OCI-LY3 (cell line): ENCODE results near the gene ADRA2B.

Experiments
- H2AFZ ChIP-seq: fragments of 200-600, 300-600 bp; shearing (Covaris generic); 2 replicates; pipeline ENCODE4 v1.6.0; 2014; ENCODE audit warnings: antibody characterized with exemption, low read depth, low read length
- H3K27ac ChIP-seq: fragments of 200-600, 300-600 bp; sonication (generic); 2 replicates; pipeline ENCODE4 v1.5.1; 2014; ENCODE audit warnings: mild to moderate bottlenecking, low read length, moderate library complexity, mixed read lengths
- H3K27me3 ChIP-seq: fragments of 200-600, 300-600 bp; sonication (generic); 2 replicates; pipeline ENCODE4 v1.6.1; 2014; ENCODE audit warnings: low read depth, low read length, mixed read lengths
- H3K36me3 ChIP-seq: fragments of 200-600, 300-600 bp; sonication (generic); replicated peaks from 2 replicates; pipeline ENCODE3; 2014; ENCODE audit warnings: low read depth, low read length, mixed read lengths
- H3K4me1 ChIP-seq: fragments of 300-600, 200-600 bp; sonication (generic); 2 replicates; pipeline ENCODE4 v1.6.1; 2014; ENCODE audit warnings: low read length, mixed read lengths
- H3K4me2 ChIP-seq: fragments of 200-600, 300-600 bp; sonication (generic); 2 replicates; pipeline ENCODE4 v1.6.1; 2014; ENCODE audit warnings: low read length, mixed read lengths
- H3K4me3 ChIP-seq: fragments of 300-600, 200-600 bp; sonication (generic); 2 replicates; pipeline ENCODE4 v1.5.1; 2014; ENCODE audit warnings: antibody characterized with exemption, mild to moderate bottlenecking, low read length, moderate library complexity
- H3K79me2 ChIP-seq: fragments of 300-600, 200-600 bp; shearing (Covaris generic); 2 replicates; pipeline ENCODE4 v1.6.1; 2014; ENCODE audit warnings: mild to moderate bottlenecking, low read length, mixed read lengths
- H3K9ac ChIP-seq: fragments of 300-600, 200-600 bp; shearing (Covaris generic); 2 replicates; pipeline ENCODE4 v1.6.0; 2014; ENCODE audit warnings: mild to moderate bottlenecking, low read length, moderate library complexity
- H3K9me3 ChIP-seq: fragments of 200-600, 300-600 bp; shearing (Covaris generic); 2 replicates; pipeline ENCODE4 v1.6.1; 2014; ENCODE audit warnings: low read length, mixed read lengths; ENCODE audit not compliant: insufficient read depth
- H4K20me1 ChIP-seq: fragments of 200-600, 300-600 bp; sonication (generic); 2 replicates; pipeline ENCODE4 v1.6.1; 2016; ENCODE audit warnings: low read length, mixed read lengths; ENCODE audit not compliant: insufficient read depth
- CTCF ChIP-seq: fragments of 200-600, 300-600 bp; sonication (generic); IDR thresholded peaks from 2 replicates; pipeline ENCODE4 v1.5.1; 2014; ENCODE audit warnings: antibody characterized with exemption, low read length, low read depth
- EZH2phosphoT487 ChIP-seq: fragments of 200-600 bp; shearing (Covaris generic); IDR thresholded peaks from 2 replicates; pipeline ENCODE4 v1.6.1; 2018; ENCODE audit warnings: antibody characterized with exemption, mixed run types, low read depth

The ADRA2B gene

GRCh38 chr2:96091141-96091710 is 25.1 kb downstream of the ADRA2B start:
- no peaks in the 10 kb centered on the region for H3K9me3 ChIP-seq
- H4K20me1 ChIP-seq = no peaks in the 10 kb centered on the region
- no peak overlapping the region for H3K27ac ChIP-seq
- H3K4me1 ChIP-seq = no peaks in the 10 kb centered on the region
- no peaks in the 10 kb centered on the region for H3K36me3 ChIP-seq
- no peak overlapping the region for H2AFZ ChIP-seq
- no peak overlapping the region for H3K4me2 ChIP-seq
- no peaks in the 10 kb centered on the region for H3K79me2 ChIP-seq
- H3K9ac ChIP-seq = no peak overlapping the region
- TF ChIP-seq CTCF (no peak), EZH2phosphoT487 (no peak)
- H3K27me3 ChIP-seq = peaks cover 17% of the 10 kb centered on the region
- H3K4me3 ChIP-seq = no peak overlapping the region

DNA sequence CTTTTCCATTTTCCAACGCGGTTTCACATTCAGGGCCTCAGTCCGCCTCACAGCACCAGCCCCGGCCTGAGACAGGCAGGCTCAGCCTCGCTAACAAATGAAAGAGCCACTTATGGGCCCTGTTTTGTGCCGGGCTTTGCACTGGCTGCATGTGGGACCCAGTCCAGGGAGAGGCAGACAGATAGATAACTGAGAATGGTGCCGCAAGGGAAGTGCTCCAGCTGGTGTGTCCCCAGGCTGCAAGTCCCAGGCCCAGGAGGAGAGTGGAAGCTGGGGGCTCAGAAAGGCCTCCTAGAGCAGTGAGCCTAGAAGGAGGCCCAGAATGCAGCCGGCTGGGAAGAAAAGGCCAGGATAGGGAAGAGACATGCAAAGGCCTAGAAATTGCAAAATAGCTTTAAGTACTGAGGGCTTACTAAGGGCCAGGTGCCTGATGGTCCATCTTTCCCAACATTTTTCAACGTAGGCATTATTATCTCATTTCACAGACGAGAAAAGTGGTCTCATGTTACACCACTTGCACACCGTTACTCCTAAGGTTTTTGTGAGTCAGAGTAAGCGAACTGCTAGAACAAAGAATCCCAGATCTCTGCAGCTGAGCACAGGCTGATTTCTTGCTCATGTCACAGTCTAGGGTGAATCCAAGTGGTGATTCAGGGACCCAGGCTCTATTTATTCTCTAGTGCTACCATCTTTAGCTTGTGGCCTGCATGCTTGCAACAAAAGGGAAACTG is 26.0 kb downstream of the ADRA2B start:
- H3K27ac ChIP-seq = no peak overlapping the region
- no peaks in the 10 kb centered on the region for H3K79me2 ChIP-seq
- no peak overlapping the region for H2AFZ ChIP-seq
- no peak overlapping the region for H3K9ac ChIP-seq
- no peaks in the 10 kb centered on the region for H3K4me1 ChIP-seq
- no peaks in the 10 kb centered on the region for H4K20me1 ChIP-seq
- no peak overlapping the region for H3K4me3 ChIP-seq
- H3K9me3 ChIP-seq = no peaks in the 10 kb centered on the region
- H3K36me3 ChIP-seq = no peaks in the 10 kb centered on the region
- H3K4me2 ChIP-seq = no peak overlapping the region
- no peak for TF ChIP-seq EZH2phosphoT487
- peaks cover 17% of the 10 kb centered on the region for H3K27me3 ChIP-seq

- no peaks in the 10 kb centered on the region for H3K36me3 ChIP-seq
- no peaks in the 10 kb centered on the region for H3K9me3 ChIP-seq
- H4K20me1 ChIP-seq = no peaks in the 10 kb centered on the region
- no peak overlapping the region for H3K4me3 ChIP-seq
- H3K79me2 ChIP-seq = no peaks in the 10 kb centered on the region
- H3K9ac ChIP-seq = no peak overlapping the region
- no peak overlapping the region for H2AFZ ChIP-seq
- no peaks in the 10 kb centered on the region for H3K4me1 ChIP-seq
- H3K27me3 ChIP-seq = peaks cover 16% of the 10 kb centered on the region
- TF ChIP-seq CTCF (no peak), EZH2phosphoT487 (no peak)
- no peak overlapping the region for H3K4me2 ChIP-seq
- no peak overlapping the region for H3K27ac ChIP-seq
Observed at GRCh38 chr2:96089356-96090195, 26.8 kb downstream of the ADRA2B start.

GRCh38 chr2:96088340-96089335 is 27.7 kb downstream of the ADRA2B start:
- Histone ChIP-seq H3K79me2 (no peaks in the 10 kb centered on the region), H3K9me3 (no peaks in the 10 kb centered on the region), H2AFZ (no peak overlapping the region), H3K9ac (no peak overlapping the region), H3K27ac (no peak overlapping the region), H3K4me1 (no peaks in the 10 kb centered on the region), H3K27me3 (peaks cover 11% of the 10 kb centered on the region; the same call in 1 of the 2 replicates), H3K36me3 (no peaks in the 10 kb centered on the region), H3K4me2 (no peak overlapping the region), H3K4me3 (no peak overlapping the region), H4K20me1 (no peaks in the 10 kb centered on the region)
- TF ChIP-seq CTCF (no peak), EZH2phosphoT487 (no peak)
